ENCODE measurements around the gene RPS8.
"Not testable (repeated sequence)": the region's sequence is repeated elsewhere in the genome, so short reads cannot be mapped to it uniquely, and the experiment has no call there.

RPS8 gene

GRCh38 chr1:44803062-44803311, 27.6 kb downstream of the RPS8 start:
- no peak for DNase-seq (ENCODE audit: low read depth)

- no peak for DNase-seq (ENCODE audit: low read depth)
These were observed 28.2 kb downstream of the RPS8 start for GRCh38 chr1:44803312-44804095.

- no peak for DNase-seq (ENCODE audit: low read depth)
These were observed 30.1 kb downstream of the RPS8 start for GRCh38 chr1:44805311-44806024.

- no peak for DNase-seq (ENCODE audit: low read depth)
These were observed 30.8 kb downstream of the RPS8 start for GRCh38 chr1:44806025-44806703.

GRCh38 chr1:44806704-44807363, 31.5 kb downstream of the RPS8 start, which contains the start of gene DYNLT4:
Gene DYNLT4, minus strand, starts transcription at chr1:44807351. Its CDS starts 683 bp downstream, at chr1:44806668.
- DNase-seq (ENCODE audit: low read depth): no peak

- peak; percentile 98 for DNase-seq (ENCODE audit: low read depth)
These were observed 32.2 kb downstream of the RPS8 start for GRCh38 chr1:44807364-44808062.

- peak; percentile 58 for DNase-seq (ENCODE audit: low read depth)
These were observed 33.0 kb downstream of the RPS8 start, which contains the start of gene BTBD19 for GRCh38 chr1:44808063-44808937. Gene BTBD19, plus strand, starts transcription at chr1:44808523. Its CDS starts 298 bp downstream, at chr1:44808821.

- DNase-seq (ENCODE audit: low read depth): peak; percentile 59
These were observed 33.9 kb downstream of the RPS8 start for GRCh38 chr1:44808938-44809917.

- DNase-seq (ENCODE audit: low read depth): no peak
These were observed 34.9 kb downstream of the RPS8 start for GRCh38 chr1:44810101-44810761.

- DNase-seq (ENCODE audit: low read depth): not testable (repeated sequence)
These were observed 35.4 kb downstream of the RPS8 start for GRCh38 chr1:44810762-44811105.

GRCh38 chr1:44811234-44811633, 35.9 kb downstream of the RPS8 start:
- no peak for DNase-seq (ENCODE audit: low read depth)

- no peak for DNase-seq (ENCODE audit: low read depth)
These were observed 37.6 kb downstream of the RPS8 start for GRCh38 chr1:44812822-44813543.

- not testable (repeated sequence) for DNase-seq (ENCODE audit: low read depth)
These were observed 40.6 kb downstream of the RPS8 start for GRCh38 chr1:44815926-44816325.

GRCh38 chr1:44817307-44817706, 42.0 kb downstream of the RPS8 start:
- no peak for DNase-seq (ENCODE audit: low read depth)

GRCh38 chr1:44817771-44818495, 42.6 kb downstream of the RPS8 start:
- no peak for DNase-seq (ENCODE audit: low read depth)

GRCh38 chr1:44819196-44819607, 43.9 kb downstream of the RPS8 start:
- DNase-seq (ENCODE audit: low read depth): no peak

- DNase-seq (ENCODE audit: low read depth): peak; percentile 57
These were observed 44.4 kb downstream of the RPS8 start for GRCh38 chr1:44819608-44820327.
